HAP-1 (cell line): ENCODE data around the gene TASP1.
"Not testable (repeated sequence)": the region's sequence is repeated elsewhere in the genome, so short reads cannot be mapped to it uniquely, and the experiment has no call there.

Experiments
- DNase-seq, 2 experiments: peaks; one replicate each; pipeline ENCODE4 v3.0.0-alpha.2; 2016 to 2020; ENCODE audit warnings: low spot score in 2 of 2
- H3K27me3 ChIP-seq: fragments of 250-450 bp; sonication (Bioruptor Pico); 2 replicates; pipeline ENCODE4 v1.5.1; 2020; ENCODE audit warnings: low read depth, mild to moderate bottlenecking, moderate library complexity
- H3K36me3 ChIP-seq: fragments of 250-450 bp; sonication (Bioruptor Pico); replicated peaks from 2 replicates; pipeline ENCODE4 v1.5.1; 2020; ENCODE audit warnings: mild to moderate bottlenecking
- H3K4me1 ChIP-seq: fragments of 250-450 bp; sonication (Bioruptor Pico); 2 replicates; pipeline ENCODE4 v1.5.1; 2020; ENCODE audit warnings: mild to moderate bottlenecking
- H3K4me3 ChIP-seq: fragments of 250-450 bp; sonication (Bioruptor Pico); 2 replicates; pipeline ENCODE4 v1.5.1; 2020; ENCODE audit warnings: mild to moderate bottlenecking, moderate library complexity
- H3K9me3 ChIP-seq: fragments of 250-450 bp; sonication (Bioruptor Pico); 2 replicates; pipeline ENCODE4 v1.5.1; 2020; ENCODE audit warnings: mild to moderate bottlenecking, moderate library complexity
- in situ Hi-C: fragments of 300-500 bp; cut with MboI; formaldehyde crosslinking; loops from 3 replicates; pipeline ENCODE4 v1.14.3; 2020; ENCODE audit warnings: low sequenced_read_pairs, inconsistent platforms, mixed read lengths

Gene TASP1

DNA sequence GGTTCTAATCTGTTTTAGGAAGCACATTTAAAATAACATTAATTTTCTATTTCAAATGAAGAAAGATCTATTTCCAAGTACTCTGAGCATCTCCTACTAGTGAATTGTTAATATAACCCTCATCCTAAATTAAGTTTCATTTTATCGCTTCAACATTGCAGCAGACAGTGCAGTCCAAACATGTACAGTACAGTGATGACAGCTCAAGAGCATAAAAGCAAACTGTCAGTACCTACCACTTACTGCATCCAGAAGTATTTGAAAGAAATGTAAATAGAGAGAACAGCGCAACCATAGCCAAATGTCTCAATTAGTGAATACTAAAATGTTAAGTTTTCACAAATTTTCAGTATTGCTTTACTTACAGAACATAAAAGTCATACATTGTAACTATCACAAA, 238.3 kb downstream of the TASP1 start:
- in situ Hi-C loops, result no loop called here
- DNase-seq, result no peak
- peaks cover 14% of the 10 kb centered on the region for H3K4me1 ChIP-seq
- H3K4me3 ChIP-seq, result no peak overlapping the region
- H3K36me3 ChIP-seq, result no peaks in the 10 kb centered on the region
- H3K9me3 ChIP-seq, result no peaks in the 10 kb centered on the region
- no peaks in the 10 kb centered on the region for H3K27me3 ChIP-seq

GRCh38 chr20:13397300-13397724, 241.4 kb downstream of the TASP1 start:
- no peaks in the 10 kb centered on the region for H3K9me3 ChIP-seq
- no peaks in the 10 kb centered on the region for H3K36me3 ChIP-seq
- in situ Hi-C loops, result no loop called here
- no peaks in the 10 kb centered on the region for H3K27me3 ChIP-seq
- no peak for DNase-seq
- H3K4me1 ChIP-seq, result peaks cover 14% of the 10 kb centered on the region
- H3K4me3 ChIP-seq, result no peak overlapping the region

GRCh38 chr20:13396826-13397225, 241.9 kb downstream of the TASP1 start:
- H3K4me3 ChIP-seq, result no peak overlapping the region
- in situ Hi-C loops, result no loop called here
- DNase-seq, result no peak
- no peaks in the 10 kb centered on the region for H3K27me3 ChIP-seq
- H3K36me3 ChIP-seq, result no peaks in the 10 kb centered on the region
- peaks cover 14% of the 10 kb centered on the region for H3K4me1 ChIP-seq
- H3K9me3 ChIP-seq, result no peaks in the 10 kb centered on the region

DNA sequence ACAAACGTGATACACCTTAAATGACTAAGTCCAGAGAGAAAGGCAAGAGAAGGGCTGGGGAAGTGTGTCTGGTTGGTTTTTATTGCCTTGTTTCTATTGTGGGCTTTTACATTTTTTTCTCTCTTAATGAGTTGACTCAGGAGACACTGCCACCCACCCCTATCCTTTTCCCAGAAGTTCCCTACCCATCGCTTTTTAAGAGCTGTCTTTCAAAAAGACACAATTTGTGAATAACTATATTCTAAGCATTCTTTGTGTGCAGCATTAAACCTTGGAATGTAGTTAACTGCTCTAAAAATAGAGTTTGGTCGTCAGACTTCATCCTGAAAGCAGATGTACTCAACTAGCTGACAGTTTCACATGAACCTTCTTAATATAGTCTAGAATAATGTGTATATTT, 242.7 kb downstream of the TASP1 start:
- peak; percentile 10 to 19 for DNase-seq
- Histone ChIP-seq H3K4me3 (no peak overlapping the region), H3K36me3 (no peaks in the 10 kb centered on the region), H3K4me1 (peaks cover 14% of the 10 kb centered on the region), H3K27me3 (no peaks in the 10 kb centered on the region), H3K9me3 (no peaks in the 10 kb centered on the region)
- in situ Hi-C loops, result no loop called here

DNA sequence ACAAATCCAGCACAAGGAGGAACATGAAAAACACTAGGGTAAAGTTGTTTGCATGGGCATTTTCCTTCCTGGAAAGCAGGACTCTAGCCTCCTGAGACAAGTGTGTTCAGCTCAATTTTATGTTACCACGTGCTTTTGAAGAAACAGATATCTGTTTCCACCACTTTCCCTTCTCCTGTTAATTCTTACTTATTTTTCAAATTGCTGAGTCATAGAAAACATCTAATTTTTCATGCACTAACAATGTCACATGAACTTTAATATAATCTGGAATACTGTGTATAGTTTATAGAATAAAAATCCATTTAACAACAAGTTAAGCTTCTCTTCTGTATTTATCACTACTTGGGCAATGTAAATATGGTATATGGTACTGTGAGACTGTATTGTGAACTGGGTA, 243.5 kb downstream of the TASP1 start:
- H3K4me1 ChIP-seq, result peaks cover 14% of the 10 kb centered on the region
- no peaks in the 10 kb centered on the region for H3K9me3 ChIP-seq
- H3K27me3 ChIP-seq, result no peaks in the 10 kb centered on the region
- DNase-seq, result no peak
- in situ Hi-C loops, result no loop called here
- no peak overlapping the region for H3K4me3 ChIP-seq
- no peaks in the 10 kb centered on the region for H3K36me3 ChIP-seq

DNA sequence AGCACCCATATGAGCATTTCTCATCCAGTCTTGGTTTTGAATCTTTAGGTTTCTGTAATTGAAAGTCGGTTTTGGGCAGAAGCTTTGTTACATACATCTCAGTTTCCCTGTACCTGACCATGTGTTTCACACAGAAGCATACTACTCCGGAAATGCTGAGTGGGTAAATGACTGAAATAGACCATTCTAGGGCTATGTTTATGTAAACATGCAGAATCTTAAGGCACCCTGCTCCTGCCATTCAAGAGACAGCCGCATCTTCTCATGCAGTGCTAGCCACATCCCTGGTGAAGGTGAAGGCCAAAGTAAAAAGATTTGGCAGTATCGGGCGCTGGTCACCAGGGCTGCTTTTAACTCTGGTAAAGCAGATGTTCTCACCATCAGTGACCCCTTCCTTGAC, 246.3 kb downstream of the TASP1 start:
- Histone ChIP-seq H3K36me3 (no peaks in the 10 kb centered on the region), H3K27me3 (no peaks in the 10 kb centered on the region), H3K9me3 (no peaks in the 10 kb centered on the region), H3K4me1 (peaks cover 13% of the 10 kb centered on the region), H3K4me3 (no peak overlapping the region)
- DNase-seq, result no peak
- in situ Hi-C loops, result no loop called here

DNA sequence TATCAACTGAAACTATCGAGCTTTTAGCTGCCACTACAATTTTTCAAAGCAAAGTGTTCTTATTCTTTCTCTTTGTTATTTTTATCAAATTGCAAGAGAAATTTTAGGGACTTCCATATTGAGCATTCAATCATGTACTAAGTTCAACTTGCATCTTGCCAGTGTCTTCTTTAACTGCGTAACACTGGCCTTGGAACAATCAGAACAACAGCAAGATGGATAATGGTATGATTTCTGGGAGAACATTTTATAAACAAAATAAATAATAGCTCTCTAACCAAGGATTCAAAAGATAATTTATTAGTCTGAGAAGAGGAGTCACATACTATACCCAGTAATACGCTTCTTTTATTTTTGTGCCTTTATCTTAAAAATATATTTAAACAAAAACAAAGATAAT, 249.6 kb downstream of the TASP1 start:
- H3K36me3 ChIP-seq, result no peaks in the 10 kb centered on the region
- in situ Hi-C loops, result no loop called here
- no peak for DNase-seq
- H3K4me3 ChIP-seq, result no peak overlapping the region
- H3K4me1 ChIP-seq, result no peaks in the 10 kb centered on the region
- no peaks in the 10 kb centered on the region for H3K9me3 ChIP-seq
- H3K27me3 ChIP-seq, result no peaks in the 10 kb centered on the region

- no peaks in the 10 kb centered on the region for H3K27me3 ChIP-seq
- no peaks in the 10 kb centered on the region for H3K36me3 ChIP-seq
- H3K4me3 ChIP-seq, result no peak overlapping the region
- no peak for DNase-seq
- H3K9me3 ChIP-seq, result no peaks in the 10 kb centered on the region
- in situ Hi-C loops, result no loop called here
- no peaks in the 10 kb centered on the region for H3K4me1 ChIP-seq
Measured at GRCh38 chr20:13384132-13384531, 254.6 kb downstream of the TASP1 start.

- H3K4me3 ChIP-seq, result no peak overlapping the region
- in situ Hi-C loops, result no loop called here
- no peaks in the 10 kb centered on the region for H3K9me3 ChIP-seq
- no peaks in the 10 kb centered on the region for H3K4me1 ChIP-seq
- no peaks in the 10 kb centered on the region for H3K36me3 ChIP-seq
- DNase-seq, result no peak
- no peaks in the 10 kb centered on the region for H3K27me3 ChIP-seq
Measured at GRCh38 chr20:13382786-13383185, 255.9 kb downstream of the TASP1 start.

DNA sequence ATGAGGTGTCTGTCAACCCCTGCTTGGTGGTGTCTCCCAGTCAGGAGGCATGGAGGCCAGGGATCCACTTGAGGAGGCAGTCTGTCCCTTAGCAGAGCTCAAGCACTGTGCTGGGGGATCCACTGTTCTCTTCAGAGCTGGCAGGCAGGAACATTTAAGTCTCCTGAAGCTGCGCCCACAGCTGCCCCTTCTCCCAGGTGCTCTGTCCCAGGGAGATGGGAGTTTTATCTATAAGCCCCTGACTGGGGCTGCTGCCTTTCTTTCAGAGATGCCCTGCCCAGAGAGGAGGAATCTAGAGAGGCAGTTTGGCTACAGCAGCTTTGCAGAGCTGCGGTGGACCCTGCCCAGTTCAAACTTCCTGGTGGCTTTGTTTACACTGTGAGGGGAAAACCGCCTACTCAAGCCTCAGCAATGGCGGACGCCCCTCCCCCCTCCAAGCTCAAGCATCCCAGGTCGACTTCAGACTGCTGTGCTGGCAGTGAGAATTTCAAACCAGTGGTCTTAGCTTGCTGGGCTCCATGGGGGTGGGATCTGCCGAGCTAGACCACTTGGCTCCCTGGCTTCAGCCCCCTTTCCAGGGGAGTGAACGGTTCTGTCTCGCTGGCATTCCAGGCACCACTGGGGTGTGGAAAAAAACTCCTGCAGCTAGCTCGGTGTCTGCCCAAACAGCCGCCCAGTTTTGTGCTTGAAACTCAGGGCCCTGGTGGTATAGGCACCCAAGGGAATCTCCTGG, 258.1 kb downstream of the TASP1 start:
- DNase-seq, H3K9me3 ChIP-seq, H3K36me3 ChIP-seq, H3K4me3 ChIP-seq, in situ Hi-C loops, H3K4me1 ChIP-seq, H3K27me3 ChIP-seq: not testable (repeated sequence)

DNA sequence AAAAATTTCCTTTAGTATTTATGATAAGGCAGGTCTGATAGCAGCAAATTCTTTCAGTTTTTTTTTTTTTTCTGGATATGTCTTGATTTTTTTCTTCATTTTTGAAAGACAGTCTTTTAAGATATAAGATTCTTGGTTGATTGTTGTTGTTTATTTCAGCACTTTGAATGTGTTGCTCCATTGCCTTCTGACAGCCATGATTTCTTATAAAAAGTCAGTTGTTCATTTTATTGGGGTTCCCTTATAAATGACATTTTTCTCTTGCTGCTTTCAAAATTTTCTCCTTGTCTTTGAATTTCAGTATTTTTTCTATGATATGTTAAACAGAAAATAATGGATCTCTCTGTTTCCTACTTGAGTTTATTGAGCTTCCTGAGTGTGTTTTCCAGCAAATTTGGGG, 265.3 kb downstream of the TASP1 start:
- in situ Hi-C loops, result no loop called here
- no peaks in the 10 kb centered on the region for H3K4me1 ChIP-seq
- H3K36me3 ChIP-seq, result no peaks in the 10 kb centered on the region

GRCh38 chr20:13364278-13365170, 274.2 kb downstream of the TASP1 start:
- no peaks in the 10 kb centered on the region for H3K4me1 ChIP-seq
- DNase-seq, result no peak
- no peaks in the 10 kb centered on the region for H3K9me3 ChIP-seq
- in situ Hi-C loops, result no loop called here
- no peaks in the 10 kb centered on the region for H3K36me3 ChIP-seq
- H3K4me3 ChIP-seq, result no peak overlapping the region
- no peaks in the 10 kb centered on the region for H3K27me3 ChIP-seq

More for the DNA sequence above, 265.3 kb downstream of the TASP1 start:
- H3K27me3 ChIP-seq, result no peaks in the 10 kb centered on the region
- H3K9me3 ChIP-seq, result no peaks in the 10 kb centered on the region
- no peak overlapping the region for H3K4me3 ChIP-seq
- DNase-seq, result no peak

- Histone ChIP-seq H3K4me3 (no peak overlapping the region), H3K4me1 (no peaks in the 10 kb centered on the region), H3K9me3 (no peaks in the 10 kb centered on the region), H3K27me3 (no peaks in the 10 kb centered on the region), H3K36me3 (no peaks in the 10 kb centered on the region)
- no peak for DNase-seq
- in situ Hi-C loops, result no loop called here
Measured at GRCh38 chr20:13363473-13363872, 275.3 kb downstream of the TASP1 start.

- H3K27me3 ChIP-seq, H3K9me3 ChIP-seq, H3K4me1 ChIP-seq, H3K4me3 ChIP-seq, DNase-seq, in situ Hi-C loops, H3K36me3 ChIP-seq: not testable (repeated sequence)
Measured at GRCh38 chr20:13362165-13362564, 276.6 kb downstream of the TASP1 start.
